ENCODE measurements around the gene SIDT2.

- TF ChIP-seq CTCF (IDR thresholded peaks at IDR 0.05) (no peak), EP300 (IDR thresholded peaks at IDR 0.05) (no peak)
Observed at GRCh38 chr11:117229931-117230285, 51.4 kb downstream of the SIDT2 start.

Measured in tibial nerve (tissue), 4 donors.